ENCODE measurements around the gene SSC5D. TPM values are rescaled to one million over a fixed set of nuclear protein-coding genes. Genes with fewer than 3 reads are reported as not detected.

Gene SSC5D
- total RNA-seq, 2 experiments from 2014 or later, result 0.42 to 1.3 TPM

- H3K9me3 ChIP-seq (ENCODE audit: control insufficient read depth in 1 of 2, insufficient read depth in 1 of 2, low read length in 2 of 2), result peaks cover 0 to 29% of the 10 kb centered on the region in 2 experiments
- peaks cover 28% of the 10 kb centered on the region for H3K4me1 ChIP-seq (ENCODE audit: insufficient read depth, low read length)
- H3K4me3 Mint-ChIP-seq, result no peak within 1 kb of the TSS
- ChIA-PET CTCF (no interaction called here), POLR2A (no interaction called here)
- no peak within 1 kb of the TSS for H3K27ac ChIP-seq (ENCODE audit: low read depth in 1 of 2, low read length in 2 of 2)
- peaks cover 33% of the 10 kb centered on the region for H3K4me1 Mint-ChIP-seq (ENCODE audit: low read depth)
- no peaks in the 10 kb centered on the region for H3K9me3 Mint-ChIP-seq
- TF ChIP-seq CTCF (IDR thresholded peaks at IDR 0.05), result no peak
- H3K27me3 Mint-ChIP-seq, result peaks cover 72% of the 10 kb centered on the region
- H3K36me3 Mint-ChIP-seq (ENCODE audit: low read depth), result no peaks in the 10 kb centered on the region
- DNase-seq (no peak), ATAC-seq (ENCODE audit: poor library complexity) (no peak)
- intact Hi-C loops (cut with DNase I, micrococcal nuclease), result no loop called here
- H3K4me3 ChIP-seq (ENCODE audit: low read length), result no peak within 1 kb of the TSS
- no peaks in the 10 kb centered on the region for H3K36me3 ChIP-seq (ENCODE audit: insufficient read depth, low read length)
- H3K27ac Mint-ChIP-seq, result no peak within 1 kb of the TSS
- H3K27me3 ChIP-seq (ENCODE audit: control insufficient read depth in 1 of 2, insufficient read depth in 2 of 2, low read length in 2 of 2), result peaks cover 60 to 77% of the 10 kb centered on the region in 2 experiments
Observed at GRCh38 chr19:55443045-55443823, 45.0 kb upstream of the SSC5D start, which contains the start of gene SHISA7. Gene SHISA7, minus strand, starts transcription at chr19:55443300. Its CDS starts 437 bp downstream, at chr19:55442863.

DNA sequence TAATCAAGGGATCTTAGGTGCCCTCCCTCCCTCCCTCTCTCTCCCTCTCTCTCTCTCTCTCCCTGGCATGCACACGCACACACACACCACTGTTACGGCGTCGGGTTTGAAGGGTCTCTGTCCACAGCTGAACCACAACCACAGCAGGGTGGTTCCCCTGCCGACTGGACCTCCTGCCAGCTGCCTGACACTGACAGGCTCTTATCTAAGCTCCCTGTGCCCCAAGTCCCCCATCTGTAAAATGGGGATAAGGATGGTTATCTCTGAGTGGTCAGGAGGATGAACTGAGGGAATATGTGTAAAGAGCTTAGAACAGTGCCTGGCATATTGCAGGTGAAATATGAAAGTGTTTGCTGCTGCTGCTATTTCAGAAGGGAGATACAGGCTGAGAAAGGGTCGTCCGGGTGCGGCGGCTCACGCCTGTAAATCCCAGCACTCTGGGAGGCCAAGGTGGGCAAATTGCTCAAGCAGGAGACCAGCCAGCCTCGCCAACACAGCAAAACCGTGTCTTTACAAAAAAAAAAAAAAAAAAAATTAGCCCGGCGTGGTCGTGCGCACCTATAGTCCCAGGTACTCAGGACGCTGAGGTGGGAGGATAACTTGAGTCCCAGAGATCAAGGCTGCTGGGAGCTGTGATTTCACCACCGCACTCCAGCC is 44.3 kb upstream of the SSC5D start:
- ChIA-PET CTCF (interaction anchor here (1.0 kb wide), 1 partner anchor 60 kb away, joined by 3 read pairs; no protein-coding TSS in a partner anchor), POLR2A (no interaction called here)
- TF ChIP-seq CTCF (IDR thresholded peaks at IDR 0.05), result no peak
- intact Hi-C loops (cut with DNase I, micrococcal nuclease), result no loop called here
- DNase-seq (no peak), ATAC-seq (ENCODE audit: poor library complexity) (no peak)
- Mint-ChIP-seq H3K4me3 (no peak overlapping the region), H3K27me3 (peaks cover 65% of the 10 kb centered on the region), H3K36me3 (ENCODE audit: low read depth) (no peaks in the 10 kb centered on the region), H3K4me1 (ENCODE audit: low read depth) (peaks cover 33% of the 10 kb centered on the region), H3K27ac (no peak overlapping the region), H3K9me3 (no peaks in the 10 kb centered on the region)
- no peaks in the 10 kb centered on the region for H3K36me3 ChIP-seq (ENCODE audit: insufficient read depth, low read length)
- no peak overlapping the region for H3K27ac ChIP-seq (ENCODE audit: low read depth in 1 of 2, low read length in 2 of 2)
- H3K9me3 ChIP-seq (ENCODE audit: control insufficient read depth in 1 of 2, insufficient read depth in 1 of 2, low read length in 2 of 2), result peaks cover 0 to 23% of the 10 kb centered on the region in 2 experiments
- peaks cover 53 to 70% of the 10 kb centered on the region in 2 experiments for H3K27me3 ChIP-seq (ENCODE audit: control insufficient read depth in 1 of 2, insufficient read depth in 2 of 2, low read length in 2 of 2)
- no peak overlapping the region for H3K4me3 ChIP-seq (ENCODE audit: low read length)
- peaks cover 28% of the 10 kb centered on the region for H3K4me1 ChIP-seq (ENCODE audit: insufficient read depth, low read length)

DNA sequence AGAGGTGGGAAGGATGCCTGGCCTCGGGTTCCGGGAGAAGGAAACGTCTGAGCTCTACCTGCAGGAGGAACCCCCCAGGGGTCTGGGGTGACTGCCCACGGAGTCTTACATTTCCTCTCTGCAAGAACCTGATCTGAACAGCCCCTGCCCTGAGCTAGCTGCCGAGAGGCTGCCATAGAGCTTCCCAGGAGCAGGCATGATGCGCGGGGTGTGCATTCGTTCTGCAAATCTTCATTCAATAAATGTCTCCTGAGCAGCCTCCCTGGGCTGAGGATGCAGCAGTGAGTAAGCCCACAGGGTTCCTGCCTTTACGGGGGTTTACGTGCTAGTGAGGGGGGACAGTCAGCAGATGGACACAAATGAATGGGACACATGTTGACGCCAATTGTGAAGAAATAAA is 43.6 kb upstream of the SSC5D start:
- Mint-ChIP-seq H3K36me3 (ENCODE audit: low read depth) (no peaks in the 10 kb centered on the region), H3K4me3 (no peak overlapping the region), H3K27me3 (peaks cover 58% of the 10 kb centered on the region), H3K9me3 (no peaks in the 10 kb centered on the region), H3K27ac (no peak overlapping the region), H3K4me1 (ENCODE audit: low read depth) (peaks cover 32% of the 10 kb centered on the region)
- H3K4me3 ChIP-seq (ENCODE audit: low read length), result no peak overlapping the region
- H3K9me3 ChIP-seq (ENCODE audit: control insufficient read depth in 1 of 2, insufficient read depth in 1 of 2, low read length in 2 of 2), result peaks cover 0 to 24% of the 10 kb centered on the region in 2 experiments
- CTCF ChIA-PET, result interaction anchor here (1.0 kb wide), 1 partner anchor 60 kb away, joined by 3 read pairs; no protein-coding TSS in a partner anchor
- H3K27me3 ChIP-seq (ENCODE audit: control insufficient read depth in 1 of 2, insufficient read depth in 2 of 2, low read length in 2 of 2), result peaks cover 53 to 69% of the 10 kb centered on the region in 2 experiments
- POLR2A ChIA-PET, result no interaction called here
- DNase-seq (no peak), ATAC-seq (ENCODE audit: poor library complexity) (no peak)
- no peak overlapping the region for H3K27ac ChIP-seq (ENCODE audit: low read depth in 1 of 2, low read length in 2 of 2)
- no peak for TF ChIP-seq CTCF (IDR thresholded peaks at IDR 0.05)
- intact Hi-C loops (cut with DNase I, micrococcal nuclease), result no loop called here
- H3K36me3 ChIP-seq (ENCODE audit: insufficient read depth, low read length), result no peaks in the 10 kb centered on the region
- H3K4me1 ChIP-seq (ENCODE audit: insufficient read depth, low read length), result peaks cover 28% of the 10 kb centered on the region

All from CD4-positive, alpha-beta T cell (primary cell).